AG10803 (cell line): ENCODE measurements around the gene ZNF804A.

Source experiments
- DNase-seq: peaks from one replicate; pipeline ENCODE4 v3.0.0; 2010; ENCODE audit warnings: low read depth
- H3K4me3 ChIP-seq: 2 replicates; pipeline ENCODE4 v1.5.1; 2011; ENCODE audit warnings: mild to moderate bottlenecking, low read length, control low read depth
- CTCF ChIP-seq: conservative IDR thresholded peaks from 2 replicates; pipeline ENCODE4 v1.5.1; 2011; ENCODE audit warnings: mild to moderate bottlenecking, low read length, control low read depth, inconsistent platforms

ZNF804A gene

DNA sequence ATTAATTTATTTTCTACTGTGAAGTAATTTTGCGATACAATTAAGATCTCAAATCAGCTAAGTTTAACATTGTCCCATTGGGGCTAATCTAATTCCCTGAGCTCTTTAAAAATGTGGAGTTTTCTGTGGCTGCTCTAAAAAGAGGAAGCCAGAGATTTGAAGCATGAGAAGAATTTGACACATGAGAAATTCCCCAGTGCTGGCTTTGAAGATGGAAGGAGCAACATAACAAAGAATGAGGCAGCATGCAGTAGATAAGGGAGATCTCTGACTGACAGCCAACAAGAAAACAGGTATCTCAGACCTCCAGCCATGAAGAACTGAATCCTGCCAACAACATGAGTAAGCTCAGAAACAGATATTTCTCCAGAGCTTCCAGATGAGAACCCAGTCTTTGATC, 308.4 kb downstream of the ZNF804A start:
- H3K4me3 ChIP-seq, result no peak overlapping the region
- no peak for DNase-seq
- no peak for TF ChIP-seq CTCF

DNA sequence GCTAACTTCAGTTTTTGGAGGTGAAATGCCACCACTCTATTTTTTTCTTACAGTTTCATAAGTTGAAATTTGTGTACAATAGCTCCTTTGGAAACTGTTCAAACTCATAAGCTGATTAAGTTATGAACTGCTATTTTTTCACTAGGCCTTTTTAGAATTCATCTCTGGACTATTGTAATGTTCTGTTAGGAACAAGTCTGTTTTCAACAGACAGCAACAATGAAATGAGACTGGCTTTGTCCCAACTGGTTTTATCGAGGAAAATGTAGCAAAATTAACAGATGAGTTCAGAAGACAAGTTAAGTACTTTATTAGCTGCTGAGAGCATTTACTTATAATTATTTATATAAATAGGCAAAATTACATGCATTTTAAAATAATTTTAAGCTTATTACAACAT, 310.6 kb downstream of the ZNF804A start:
- no peak for TF ChIP-seq CTCF
- no peak for DNase-seq
- no peak overlapping the region for H3K4me3 ChIP-seq

DNA sequence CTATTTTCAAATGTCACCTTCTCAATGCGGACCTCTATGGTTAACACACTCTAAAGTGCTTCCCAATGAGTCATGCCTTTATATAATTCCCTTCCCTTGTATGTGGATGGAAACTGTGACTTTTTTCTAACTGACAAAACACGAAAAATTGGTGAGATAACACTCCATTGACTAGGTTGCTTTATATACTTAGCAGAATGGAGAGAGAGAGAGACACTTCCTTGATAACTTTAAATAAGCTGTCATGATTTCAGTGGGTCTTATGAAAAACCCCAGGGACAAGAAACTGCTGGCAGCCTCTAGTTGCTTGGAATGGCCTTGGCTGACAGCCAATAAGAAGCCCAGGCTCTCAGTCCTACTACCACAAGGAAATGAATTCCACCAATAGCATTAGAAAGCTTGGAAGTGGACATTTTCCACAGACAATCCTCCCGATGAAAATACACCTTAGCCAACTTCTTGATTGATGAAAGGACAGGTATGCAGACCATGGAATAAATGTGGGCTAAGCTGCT, 322.2 kb downstream of the ZNF804A start:
- H3K4me3 ChIP-seq, result no peak overlapping the region
- no peak for TF ChIP-seq CTCF
- DNase-seq, result no peak

DNA sequence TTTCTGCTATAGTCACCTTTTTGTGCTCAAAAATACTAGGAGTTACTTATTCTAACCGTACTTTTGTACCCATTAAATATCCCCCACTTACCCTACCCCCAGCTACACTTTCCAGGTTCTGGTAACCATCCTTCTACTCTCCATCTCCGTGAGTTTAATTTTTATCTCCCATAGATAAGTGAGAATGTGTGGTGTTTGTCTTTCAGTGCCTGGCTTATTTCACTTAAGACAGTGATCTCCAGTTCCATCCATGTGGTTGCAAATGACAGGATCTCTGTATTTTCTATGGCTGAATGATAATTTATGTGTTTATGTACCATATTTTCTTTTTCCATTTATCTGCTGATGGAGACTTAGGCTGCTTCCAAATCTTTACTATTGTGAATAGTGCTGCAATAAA, 323.3 kb downstream of the ZNF804A start:
- no peak overlapping the region for H3K4me3 ChIP-seq
- TF ChIP-seq CTCF, result no peak
- no peak for DNase-seq

DNA sequence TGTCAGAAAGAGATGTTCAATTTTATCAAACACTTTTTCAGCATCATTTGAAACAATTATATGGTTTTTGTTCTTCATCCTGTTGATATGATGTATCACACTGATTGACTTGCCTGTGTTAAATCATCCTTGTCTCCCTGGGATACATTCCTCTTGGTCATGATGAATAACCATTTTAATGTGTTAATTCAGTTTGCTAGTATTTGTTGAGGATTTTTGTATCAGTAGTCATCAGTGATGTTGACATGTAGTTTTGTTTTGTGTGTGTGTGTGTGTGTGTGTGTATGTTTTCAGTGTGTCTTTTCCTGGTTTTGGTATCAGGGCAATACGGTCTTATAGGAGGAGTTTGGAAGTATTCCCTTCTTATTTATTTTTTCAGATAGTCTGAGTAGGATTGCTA, 325.4 kb downstream of the ZNF804A start:
- TF ChIP-seq CTCF, result no peak
- no peak for DNase-seq

GRCh38 chr2:184927040-184927439, 328.7 kb downstream of the ZNF804A start:
- no peak overlapping the region for H3K4me3 ChIP-seq
- DNase-seq, result no peak
- TF ChIP-seq CTCF, result no peak

More for the DNA sequence above, 325.4 kb downstream of the ZNF804A start:
- H3K4me3 ChIP-seq, result no peak overlapping the region

- DNase-seq, result no peak
- no peak overlapping the region for H3K4me3 ChIP-seq
- TF ChIP-seq CTCF, result no peak
Observed at GRCh38 chr2:184936761-184937160, 338.4 kb downstream of the ZNF804A start.
